ENCODE results near the gene SETSIP. TPM values are rescaled to one million over a fixed set of nuclear protein-coding genes. Genes with fewer than 3 reads are reported as not detected.

SETSIP gene
- polyA plus RNA-seq, 1 donor (not counting 4 experiments of a cell fraction or from before 2014, with no cell fraction given), result 0.89 TPM

DNA sequence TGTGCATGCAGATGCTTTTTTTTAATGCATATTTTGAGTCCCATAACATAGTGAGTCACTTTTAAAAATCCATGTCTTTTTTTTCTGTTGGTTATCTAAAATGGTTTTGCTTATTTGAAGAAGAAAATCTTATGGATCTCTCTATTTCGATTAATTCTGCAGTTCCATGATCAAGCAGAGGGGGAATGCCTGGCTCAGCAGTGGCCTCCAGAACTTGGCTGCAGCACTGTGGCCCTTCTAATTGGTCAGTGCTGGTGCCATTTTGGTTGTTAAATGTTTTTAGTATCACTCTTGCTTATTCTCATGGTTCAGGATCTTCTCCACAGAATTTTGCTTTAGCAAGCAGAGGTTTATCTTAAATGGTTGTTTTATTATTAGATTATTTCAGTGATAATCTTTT is 34.2 kb downstream of the SETSIP start:
- FAIRE-seq (no peak), DNase-seq (ENCODE audit: low read depth, low spot score) (no peak)
- dilution Hi-C loops (cut with MboI; ENCODE audit: extremely low pct_ligation_motif_present, low sequenced_read_pairs), result no loop called here
- no peaks in the 10 kb centered on the region for H3K4me1 ChIP-seq (ENCODE audit: control insufficient read depth, extremely low read depth, insufficient read depth, low read length)
- H4K20me1 ChIP-seq (ENCODE audit: control insufficient read depth, extremely low read depth, insufficient read depth, low read length), result no peaks in the 10 kb centered on the region
- no peak overlapping the region for H3K4me3 ChIP-seq (ENCODE audit: control insufficient read depth in 2 of 3, extremely low read depth in 1 of 3, insufficient read depth in 2 of 3, low read depth in 1 of 3, low read length in 3 of 3)
- H3K9me1 ChIP-seq (ENCODE audit: control insufficient read depth, extremely low read depth, insufficient read depth, low read length), result no peaks in the 10 kb centered on the region
- no peak for TF ChIP-seq EZH2 (IDR thresholded peaks at IDR 0.05; ENCODE audit: low read length)
- H3K4me2 ChIP-seq (ENCODE audit: control insufficient read depth, extremely low read depth, insufficient read depth, low read depth, low read length), result no peak overlapping the region
- no peak overlapping the region for H2AFZ ChIP-seq (ENCODE audit: control insufficient read depth, low read length)
- no peaks in the 10 kb centered on the region for H3K79me2 ChIP-seq (ENCODE audit: control insufficient read depth, insufficient read depth, low read length)
- no peaks in the 10 kb centered on the region for H3K9me3 ChIP-seq (ENCODE audit: control insufficient read depth, low read depth, low read length)
- H3K9ac ChIP-seq (ENCODE audit: control insufficient read depth, extremely low read depth, insufficient read depth, low read length), result no peak overlapping the region
- no peaks in the 10 kb centered on the region for H3K36me3 ChIP-seq (ENCODE audit: control insufficient read depth in 2 of 2, extremely low read depth in 1 of 2, insufficient read depth in 2 of 2, low read length in 2 of 2)
- H3K27ac ChIP-seq (ENCODE audit: control insufficient read depth, insufficient read depth, low read length), result no peak overlapping the region
- no peaks in the 10 kb centered on the region for H3K27me3 ChIP-seq (ENCODE audit: control insufficient read depth, extremely low read depth, insufficient read depth, low read length)

DNA sequence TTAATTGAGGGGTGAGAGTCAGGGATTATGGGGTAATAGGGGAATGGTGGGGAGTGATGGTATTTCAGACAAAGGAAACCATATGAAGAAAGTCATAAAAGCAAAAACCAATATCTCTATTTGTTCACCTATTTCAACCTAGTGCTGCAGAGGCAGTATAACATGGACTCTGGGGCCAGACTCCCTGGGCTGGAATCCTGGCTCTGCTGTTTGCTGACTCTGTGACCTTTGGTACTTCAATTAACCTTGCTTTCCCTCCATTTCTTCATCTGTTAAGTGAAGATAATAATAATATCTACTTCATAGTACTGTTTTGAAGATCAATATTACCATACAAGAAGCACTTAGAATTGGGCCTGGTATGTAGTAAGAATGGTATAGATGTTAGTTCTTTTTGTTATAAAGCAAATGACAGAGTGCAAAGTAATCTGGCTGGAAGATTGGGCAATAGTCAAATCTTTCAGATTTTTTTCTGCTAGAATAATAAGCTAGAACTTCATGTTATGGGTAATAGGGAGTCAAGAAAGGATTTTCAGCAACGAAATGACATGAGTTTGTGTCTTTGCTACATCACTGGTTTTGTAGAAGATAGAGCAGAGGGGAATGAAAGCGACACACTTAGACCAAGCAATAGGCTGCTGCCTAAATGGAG is 36.4 kb downstream of the SETSIP start:
- Histone ChIP-seq H4K20me1 (ENCODE audit: control insufficient read depth, extremely low read depth, insufficient read depth, low read length) (no peaks in the 10 kb centered on the region), H2AFZ (ENCODE audit: control insufficient read depth, low read length) (no peak overlapping the region), H3K79me2 (ENCODE audit: control insufficient read depth, insufficient read depth, low read length) (no peaks in the 10 kb centered on the region), H3K27me3 (ENCODE audit: control insufficient read depth, extremely low read depth, insufficient read depth, low read length) (no peaks in the 10 kb centered on the region), H3K27ac (ENCODE audit: control insufficient read depth, insufficient read depth, low read length) (no peak overlapping the region), H3K9me1 (ENCODE audit: control insufficient read depth, extremely low read depth, insufficient read depth, low read length) (no peaks in the 10 kb centered on the region), H3K4me2 (ENCODE audit: control insufficient read depth, extremely low read depth, insufficient read depth, low read depth, low read length) (no peak overlapping the region), H3K4me1 (ENCODE audit: control insufficient read depth, extremely low read depth, insufficient read depth, low read length) (no peaks in the 10 kb centered on the region), H3K9me3 (ENCODE audit: control insufficient read depth, low read depth, low read length) (no peaks in the 10 kb centered on the region), H3K36me3 (ENCODE audit: control insufficient read depth in 2 of 2, extremely low read depth in 1 of 2, insufficient read depth in 2 of 2, low read length in 2 of 2) (no peaks in the 10 kb centered on the region), H3K9ac (ENCODE audit: control insufficient read depth, extremely low read depth, insufficient read depth, low read length) (no peak overlapping the region), H3K4me3 (ENCODE audit: control insufficient read depth in 2 of 3, extremely low read depth in 1 of 3, insufficient read depth in 2 of 3, low read depth in 1 of 3, low read length in 3 of 3) (no peak overlapping the region)
- DNase-seq (ENCODE audit: low read depth, low spot score) (no peak), FAIRE-seq (no peak)
- dilution Hi-C loops (cut with MboI; ENCODE audit: extremely low pct_ligation_motif_present, low sequenced_read_pairs), result no loop called here
- TF ChIP-seq EZH2 (IDR thresholded peaks at IDR 0.05; ENCODE audit: low read length), result no peak
- TF ChIP-seq, protein P1, sequence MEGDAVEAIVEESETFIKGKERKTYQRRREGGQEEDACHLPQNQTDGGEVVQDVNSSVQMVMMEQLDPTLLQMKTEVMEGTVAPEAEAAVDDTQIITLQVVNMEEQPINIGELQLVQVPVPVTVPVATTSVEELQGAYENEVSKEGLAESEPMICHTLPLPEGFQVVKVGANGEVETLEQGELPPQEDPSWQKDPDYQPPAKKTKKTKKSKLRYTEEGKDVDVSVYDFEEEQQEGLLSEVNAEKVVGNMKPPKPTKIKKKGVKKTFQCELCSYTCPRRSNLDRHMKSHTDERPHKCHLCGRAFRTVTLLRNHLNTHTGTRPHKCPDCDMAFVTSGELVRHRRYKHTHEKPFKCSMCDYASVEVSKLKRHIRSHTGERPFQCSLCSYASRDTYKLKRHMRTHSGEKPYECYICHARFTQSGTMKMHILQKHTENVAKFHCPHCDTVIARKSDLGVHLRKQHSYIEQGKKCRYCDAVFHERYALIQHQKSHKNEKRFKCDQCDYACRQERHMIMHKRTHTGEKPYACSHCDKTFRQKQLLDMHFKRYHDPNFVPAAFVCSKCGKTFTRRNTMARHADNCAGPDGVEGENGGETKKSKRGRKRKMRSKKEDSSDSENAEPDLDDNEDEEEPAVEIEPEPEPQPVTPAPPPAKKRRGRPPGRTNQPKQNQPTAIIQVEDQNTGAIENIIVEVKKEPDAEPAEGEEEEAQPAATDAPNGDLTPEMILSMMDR (optimal IDR thresholded peaks at IDR 0.05 in 1 of 3, IDR thresholded peaks at IDR 0.05 in 1 of 3, conservative IDR thresholded peaks at IDR 0.05 in 1 of 3; ENCODE audit: extremely low read depth in 1 of 3, insufficient read depth in 2 of 3, low read length in 3 of 3), result no peak

DNA sequence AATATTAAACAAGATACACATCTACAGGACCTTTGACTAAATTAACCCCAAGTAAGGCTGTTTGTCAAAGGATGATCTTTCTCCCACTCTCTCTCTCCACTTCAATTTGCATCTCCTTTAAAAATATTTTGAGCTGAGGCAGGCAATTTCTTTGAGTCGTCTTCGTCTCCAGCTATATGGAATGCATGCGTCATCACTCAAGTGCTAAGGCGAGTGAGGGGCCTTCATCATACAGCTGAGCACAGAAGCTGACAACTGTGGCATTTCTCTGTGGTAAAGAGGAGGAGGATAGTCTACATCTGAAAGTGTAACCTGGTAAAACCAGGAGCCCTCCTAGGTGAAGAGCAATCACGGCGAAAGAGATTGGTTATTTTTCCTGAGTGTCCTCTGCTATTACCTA is 37.8 kb downstream of the SETSIP start:
- DNase-seq (ENCODE audit: low read depth, low spot score) (no peak), FAIRE-seq (no peak)
- H3K9ac ChIP-seq (ENCODE audit: control insufficient read depth, extremely low read depth, insufficient read depth, low read length), result no peak overlapping the region
- H3K9me1 ChIP-seq (ENCODE audit: control insufficient read depth, extremely low read depth, insufficient read depth, low read length), result no peaks in the 10 kb centered on the region
- no peak overlapping the region for H3K27ac ChIP-seq (ENCODE audit: control insufficient read depth, insufficient read depth, low read length)
- dilution Hi-C loops (cut with MboI; ENCODE audit: extremely low pct_ligation_motif_present, low sequenced_read_pairs), result no loop called here
- H3K27me3 ChIP-seq (ENCODE audit: control insufficient read depth, extremely low read depth, insufficient read depth, low read length), result no peaks in the 10 kb centered on the region
- no peak overlapping the region for H2AFZ ChIP-seq (ENCODE audit: control insufficient read depth, low read length)
- H3K9me3 ChIP-seq (ENCODE audit: control insufficient read depth, low read depth, low read length), result no peaks in the 10 kb centered on the region
- H4K20me1 ChIP-seq (ENCODE audit: control insufficient read depth, extremely low read depth, insufficient read depth, low read length), result no peaks in the 10 kb centered on the region
- no peak overlapping the region for H3K4me2 ChIP-seq (ENCODE audit: control insufficient read depth, extremely low read depth, insufficient read depth, low read depth, low read length)
- H3K4me3 ChIP-seq (ENCODE audit: control insufficient read depth in 2 of 3, extremely low read depth in 1 of 3, insufficient read depth in 2 of 3, low read depth in 1 of 3, low read length in 3 of 3), result no peak overlapping the region
- H3K36me3 ChIP-seq (ENCODE audit: control insufficient read depth in 2 of 2, extremely low read depth in 1 of 2, insufficient read depth in 2 of 2, low read length in 2 of 2), result no peaks in the 10 kb centered on the region
- TF ChIP-seq EZH2 (IDR thresholded peaks at IDR 0.05; ENCODE audit: low read length), result no peak
- TF ChIP-seq, protein P1 (optimal IDR thresholded peaks at IDR 0.05 in 1 of 3, IDR thresholded peaks at IDR 0.05 in 1 of 3, conservative IDR thresholded peaks at IDR 0.05 in 1 of 3; ENCODE audit: extremely low read depth in 1 of 3, insufficient read depth in 2 of 3, low read length in 3 of 3), result no peak
- H3K79me2 ChIP-seq (ENCODE audit: control insufficient read depth, insufficient read depth, low read length), result no peaks in the 10 kb centered on the region
- no peaks in the 10 kb centered on the region for H3K4me1 ChIP-seq (ENCODE audit: control insufficient read depth, extremely low read depth, insufficient read depth, low read length)

Measured in keratinocyte (primary cell).